ENCODE measurements around the gene OR1K1.

OR1K1 gene

GRCh38 chr9:122819791-122820489, 20.0 kb downstream of the OR1K1 start:
- Histone ChIP-seq H3K23ac (ENCODE audit: low read length in 2 of 2) (peak overlapping the region in 1 of 2 experiments; percentile 96), H3K79me1 (replicated peaks; ENCODE audit: low read length, poor library complexity, severe bottlenecking) (peaks cover 21% of the 10 kb centered on the region), H3K27ac (ENCODE audit: low read length, poor library complexity, severe bottlenecking) (peak overlapping the region; percentile 32), H3K4me3 (ENCODE audit: insufficient read depth in 1 of 2, low read depth in 1 of 2, low read length in 2 of 2) (no peak overlapping the region), H3K9me3 (ENCODE audit: control insufficient read depth, low read length) (no peaks in the 10 kb centered on the region), H2BK5ac (ENCODE audit: low read depth, low read length, poor library complexity, severe bottlenecking) (no peak overlapping the region), H2AFZ (ENCODE audit: low read depth, low read length) (no peak overlapping the region), H3K4me1 (ENCODE audit: control insufficient read depth, insufficient read depth, low read depth, low read length) (peaks cover 5% of the 10 kb centered on the region), H3K36me3 (ENCODE audit: control insufficient read depth in 1 of 2, insufficient read depth in 2 of 2, low read depth in 1 of 2, low read length in 2 of 2) (peaks cover 17 to 67% of the 10 kb centered on the region in 2 experiments), H2AK5ac (ENCODE audit: low read length, severe bottlenecking) (no peak overlapping the region), H2BK120ac (ENCODE audit: low read depth, low read length) (no peak overlapping the region), H2BK12ac (ENCODE audit: low read length in 2 of 2) (peak overlapping the region; percentile 46 to 90), H3K9ac (ENCODE audit: low read length) (peak overlapping the region; percentile 8), H4K91ac (ENCODE audit: low read length) (no peak overlapping the region), H3K18ac (ENCODE audit: low read depth in 1 of 2, low read length in 2 of 2) (peak overlapping the region; percentile 10 to 86), H3K4me2 (ENCODE audit: low read length, poor library complexity, severe bottlenecking) (no peak overlapping the region), H3K14ac (ENCODE audit: low read length in 2 of 2) (no peak overlapping the region), H3K4ac (ENCODE audit: low read depth in 1 of 2, low read length in 2 of 2) (peak overlapping the region in 1 of 2 experiments; percentile 78), H2BK15ac (ENCODE audit: low read depth, poor library complexity, severe bottlenecking) (peak overlapping the region; percentile 33), H3K27me3 (ENCODE audit: control insufficient read depth in 1 of 2, insufficient read depth in 1 of 2, low read length in 2 of 2) (no peaks in the 10 kb centered on the region), H4K8ac (ENCODE audit: low read length) (peak overlapping the region; percentile 10)
- peak; percentile 80 for DNase-seq
- 37% methylated on average over 9 of the region's 9 CpGs for WGBS

GRCh38 chr9:122820490-122820845, 20.5 kb downstream of the OR1K1 start:
- Histone ChIP-seq H3K79me1 (replicated peaks; ENCODE audit: low read length, poor library complexity, severe bottlenecking) (peaks cover 20% of the 10 kb centered on the region), H3K14ac (ENCODE audit: low read length in 2 of 2) (no peak overlapping the region), H2BK15ac (ENCODE audit: low read depth, poor library complexity, severe bottlenecking) (peak overlapping the region; percentile 33), H3K4me1 (ENCODE audit: control insufficient read depth, insufficient read depth, low read depth, low read length) (peaks cover 5% of the 10 kb centered on the region), H3K4me2 (ENCODE audit: low read length, poor library complexity, severe bottlenecking) (no peak overlapping the region), H2BK12ac (ENCODE audit: low read length in 2 of 2) (peak overlapping the region; percentile 37 to 46), H3K27ac (ENCODE audit: low read length, poor library complexity, severe bottlenecking) (no peak overlapping the region), H3K27me3 (ENCODE audit: control insufficient read depth in 1 of 2, insufficient read depth in 1 of 2, low read length in 2 of 2) (no peaks in the 10 kb centered on the region), H2AK5ac (ENCODE audit: low read length, severe bottlenecking) (no peak overlapping the region), H3K4me3 (ENCODE audit: insufficient read depth in 1 of 2, low read depth in 1 of 2, low read length in 2 of 2) (no peak overlapping the region), H3K36me3 (ENCODE audit: control insufficient read depth in 1 of 2, insufficient read depth in 2 of 2, low read depth in 1 of 2, low read length in 2 of 2) (peaks cover 15 to 69% of the 10 kb centered on the region in 2 experiments), H3K23ac (ENCODE audit: low read length in 2 of 2) (no peak overlapping the region), H3K9ac (ENCODE audit: low read length) (no peak overlapping the region), H4K91ac (ENCODE audit: low read length) (no peak overlapping the region), H3K9me3 (ENCODE audit: control insufficient read depth, low read length) (no peaks in the 10 kb centered on the region), H2BK120ac (ENCODE audit: low read depth, low read length) (no peak overlapping the region), H2AFZ (ENCODE audit: low read depth, low read length) (no peak overlapping the region), H3K4ac (ENCODE audit: low read depth in 1 of 2, low read length in 2 of 2) (peak overlapping the region in 1 of 2 experiments; percentile 78), H3K18ac (ENCODE audit: low read depth in 1 of 2, low read length in 2 of 2) (peak overlapping the region; percentile 10 to 86), H4K8ac (ENCODE audit: low read length) (no peak overlapping the region), H2BK5ac (ENCODE audit: low read depth, low read length, poor library complexity, severe bottlenecking) (no peak overlapping the region)
- no peak for DNase-seq
- 94% methylated on average over 7 of the region's 11 CpGs for WGBS

DNA sequence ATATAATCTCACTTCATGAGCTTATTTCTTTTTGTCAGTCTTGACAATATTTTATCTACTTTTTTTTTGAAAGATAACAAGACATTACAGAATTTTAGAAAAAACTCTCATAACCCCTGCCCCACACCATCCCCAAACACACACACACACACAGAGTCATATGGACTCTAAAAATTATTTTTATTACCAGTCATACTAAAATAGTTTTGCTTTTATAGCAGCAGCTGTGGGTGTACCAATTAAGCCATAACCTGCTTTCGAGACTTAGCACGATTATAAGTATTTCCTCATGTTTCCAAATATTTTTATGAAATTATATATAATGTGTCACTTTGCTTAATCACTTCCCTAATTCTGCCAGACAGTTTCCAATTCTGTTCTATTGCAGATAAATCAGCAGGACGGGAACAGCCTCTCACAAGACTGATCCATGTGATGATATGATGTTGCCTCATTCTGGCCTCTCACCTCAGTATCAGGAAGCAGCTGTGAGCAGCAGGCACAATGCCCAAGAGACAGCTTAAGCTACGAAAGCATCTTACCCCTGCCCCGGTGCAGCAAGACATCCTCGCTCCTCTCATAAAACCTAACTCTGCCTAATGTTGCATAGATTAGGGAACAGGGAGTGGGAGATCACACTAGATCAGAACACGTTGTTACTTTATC, 21.5 kb downstream of the OR1K1 start:
- H2AK5ac ChIP-seq (ENCODE audit: low read length, severe bottlenecking) = no peak overlapping the region

GRCh38 chr9:122822056-122822455, 22.1 kb downstream of the OR1K1 start:
- H3K18ac ChIP-seq (ENCODE audit: low read depth in 1 of 2, low read length in 2 of 2) = peak overlapping the region in 1 of 2 experiments; percentile 35
- H3K36me3 ChIP-seq (ENCODE audit: control insufficient read depth in 1 of 2, insufficient read depth in 2 of 2, low read depth in 1 of 2, low read length in 2 of 2) = peaks cover 18 to 62% of the 10 kb centered on the region in 2 experiments
- peak overlapping the region in 1 of 2 experiments; percentile 78 for H3K4ac ChIP-seq (ENCODE audit: low read depth in 1 of 2, low read length in 2 of 2)
- no peak overlapping the region for H2BK15ac ChIP-seq (ENCODE audit: low read depth, poor library complexity, severe bottlenecking)
- no peak overlapping the region for H2BK12ac ChIP-seq (ENCODE audit: low read length in 2 of 2)
- no peak overlapping the region for H3K4me3 ChIP-seq (ENCODE audit: insufficient read depth in 1 of 2, low read depth in 1 of 2, low read length in 2 of 2)
- no peak overlapping the region for H3K27ac ChIP-seq (ENCODE audit: low read length, poor library complexity, severe bottlenecking)
- H3K27me3 ChIP-seq (ENCODE audit: control insufficient read depth in 1 of 2, insufficient read depth in 1 of 2, low read length in 2 of 2) = no peaks in the 10 kb centered on the region
- H2AFZ ChIP-seq (ENCODE audit: low read depth, low read length) = no peak overlapping the region
- H2AK5ac ChIP-seq (ENCODE audit: low read length, severe bottlenecking) = no peak overlapping the region
- H4K91ac ChIP-seq (ENCODE audit: low read length) = no peak overlapping the region
- H3K4me2 ChIP-seq (ENCODE audit: low read length, poor library complexity, severe bottlenecking) = no peak overlapping the region
- H3K9ac ChIP-seq (ENCODE audit: low read length) = peak overlapping the region; percentile 61
- H2BK120ac ChIP-seq (ENCODE audit: low read depth, low read length) = no peak overlapping the region
- peaks cover 4% of the 10 kb centered on the region for H3K4me1 ChIP-seq (ENCODE audit: control insufficient read depth, insufficient read depth, low read depth, low read length)
- DNase-seq = no peak
- no peak overlapping the region for H4K8ac ChIP-seq (ENCODE audit: low read length)
- peaks cover 16% of the 10 kb centered on the region for H3K79me1 ChIP-seq (replicated peaks; ENCODE audit: low read length, poor library complexity, severe bottlenecking)
- no peak overlapping the region for H3K23ac ChIP-seq (ENCODE audit: low read length in 2 of 2)
- no peaks in the 10 kb centered on the region for H3K9me3 ChIP-seq (ENCODE audit: control insufficient read depth, low read length)
- WGBS = 99% methylated on average over 5 of the region's 6 CpGs
- no peak overlapping the region for H3K14ac ChIP-seq (ENCODE audit: low read length in 2 of 2)
- no peak overlapping the region for H2BK5ac ChIP-seq (ENCODE audit: low read depth, low read length, poor library complexity, severe bottlenecking)

More for the DNA sequence above, 21.5 kb downstream of the OR1K1 start:
- Histone ChIP-seq H2AFZ (ENCODE audit: low read depth, low read length) (no peak overlapping the region), H3K18ac (ENCODE audit: low read depth in 1 of 2, low read length in 2 of 2) (no peak overlapping the region), H3K4me2 (ENCODE audit: low read length, poor library complexity, severe bottlenecking) (no peak overlapping the region), H3K4me3 (ENCODE audit: insufficient read depth in 1 of 2, low read depth in 1 of 2, low read length in 2 of 2) (no peak overlapping the region), H3K23ac (ENCODE audit: low read length in 2 of 2) (no peak overlapping the region), H3K36me3 (ENCODE audit: control insufficient read depth in 1 of 2, insufficient read depth in 2 of 2, low read depth in 1 of 2, low read length in 2 of 2) (peaks cover 18 to 68% of the 10 kb centered on the region in 2 experiments), H3K4me1 (ENCODE audit: control insufficient read depth, insufficient read depth, low read depth, low read length) (peaks cover 2% of the 10 kb centered on the region), H3K9me3 (ENCODE audit: control insufficient read depth, low read length) (no peaks in the 10 kb centered on the region), H2BK12ac (ENCODE audit: low read length in 2 of 2) (no peak overlapping the region), H4K91ac (ENCODE audit: low read length) (no peak overlapping the region), H3K79me1 (replicated peaks; ENCODE audit: low read length, poor library complexity, severe bottlenecking) (peaks cover 19% of the 10 kb centered on the region), H3K14ac (ENCODE audit: low read length in 2 of 2) (no peak overlapping the region), H2BK5ac (ENCODE audit: low read depth, low read length, poor library complexity, severe bottlenecking) (no peak overlapping the region), H3K27me3 (ENCODE audit: control insufficient read depth in 1 of 2, insufficient read depth in 1 of 2, low read length in 2 of 2) (no peaks in the 10 kb centered on the region), H3K27ac (ENCODE audit: low read length, poor library complexity, severe bottlenecking) (no peak overlapping the region), H3K4ac (ENCODE audit: low read depth in 1 of 2, low read length in 2 of 2) (no peak overlapping the region), H2BK120ac (ENCODE audit: low read depth, low read length) (no peak overlapping the region), H2BK15ac (ENCODE audit: low read depth, poor library complexity, severe bottlenecking) (no peak overlapping the region), H4K8ac (ENCODE audit: low read length) (no peak overlapping the region), H3K9ac (ENCODE audit: low read length) (peak overlapping the region; percentile 61)
- WGBS = 74% methylated on average over 5 of the region's 7 CpGs
- peak; percentile 62 for DNase-seq

Measured in mesenchymal stem cell (in vitro differentiated cells and primary cell).